HCT116 (cell line): Measurements from ENCODE around the gene KIAA1755. TPM values are rescaled to one million over a fixed set of nuclear protein-coding genes. Genes with fewer than 3 reads are reported as not detected.

Source experiments
- ATAC-seq: fragments of 200-7000 bp; cut with Tn5 transposase; 2 replicates; pipeline ENCODE4 v1.9.1; 2020; ENCODE audit warnings: mild to moderate bottlenecking, moderate library complexity
- BruUV-seq: library from RNA; stranded (reverse); fragments of 400-500 nt; replicated peaks from 2 replicates; lab custom pipeline; 2021; lab: Mats Ljungman, UMichigan
- CTCF ChIA-PET: fragments of 300-600 bp; sonication (Branson Sonifier 250); formaldehyde crosslinking; loops from one replicate; lab custom pipeline; 2021; ENCODE audit warnings: antibody characterized with exemption; lab: Charles Lee
- POLR2A ChIA-PET: fragments of 300-600, 350-600 bp; sonication (Branson Sonifier 250); formaldehyde crosslinking; loops from one replicate; lab custom pipeline; 2021; ENCODE audit warnings: antibody characterized with exemption; lab: Charles Lee
- RAD21 ChIA-PET, 2 experiments: fragments of 300-600 bp; sonication (Branson Sonifier 250); formaldehyde crosslinking; loops; one replicate each; lab custom pipeline; 2023; ENCODE audit warnings: low total read pairs in 2 of 2; ENCODE audit not compliant: uncharacterized antibody in 2 of 2, unreplicated experiment in 2 of 2, low non-redundant PET in 1 of 2; lab: Charles Lee
- DNase-seq: peaks from one replicate; pipeline ENCODE4 v3.0.0-alpha.2; 2010; ENCODE audit warnings: low read depth, low spot score
- H2AFZ ChIP-seq: fragments of 200-600 bp; shearing (Covaris generic), sonication (generic); 2 replicates; pipeline ENCODE4 v1.6.1; 2017; ENCODE audit warnings: low read depth, mixed run types, mixed read lengths, antibody characterized with exemption, low read length; ENCODE audit not compliant: poor library complexity, severe bottlenecking
- H3K27ac ChIP-seq: 2 replicates; pipeline ENCODE4 v1.5.1; 2012; ENCODE audit warnings: low read depth, low read length
- H3K27me3 ChIP-seq: fragments of 200-600 bp; sonication (generic); 2 replicates; pipeline ENCODE4 v1.6.1; 2016; ENCODE audit warnings: mixed run types, low read length, mixed read lengths; ENCODE audit not compliant: insufficient read depth
- H3K36me3 ChIP-seq, 2 experiments: fragments of 200-500 bp in 1 of 2; fragments of 200-600 bp in 1 of 2; sonication (Bioruptor generic) in 1 of 2; sonication (generic) in 1 of 2; 2 replicates each; pipeline versions ENCODE4 v1.5.1 to v1.6.1; 2014 to 2016; ENCODE audit warnings: low read length in 2 of 2, inconsistent platforms in 1 of 2, mixed read lengths in 1 of 2, mixed run types in 1 of 2; ENCODE audit not compliant: insufficient read depth in 2 of 2, control insufficient read depth in 1 of 2
- H3K4me1 ChIP-seq, 2 experiments: fragments of 200-600 bp in 1 of 2; sonication (generic) in 1 of 2; 2 replicates each; pipeline versions ENCODE4 v1.5.1 to v1.6.1; 2012 to 2017; ENCODE audit warnings: low read length in 2 of 2, inconsistent platforms in 1 of 2, mild to moderate bottlenecking in 1 of 2, mixed read lengths in 1 of 2, mixed run types in 1 of 2, moderate library complexity in 1 of 2; ENCODE audit not compliant: insufficient read depth in 2 of 2, control insufficient read depth in 1 of 2
- H3K4me2 ChIP-seq: fragments of 200-600 bp; sonication (generic); 2 replicates; pipeline ENCODE4 v1.6.1; 2017; ENCODE audit warnings: mixed run types, low read length, mixed read lengths
- H3K4me3 ChIP-seq, 2 experiments: fragments of 200-600 bp in 1 of 2; sonication (generic) in 1 of 2; replicated peaks in 1 of 2; 2 replicates each; pipeline ENCODE4 v1.5.1; 2011 to 2016; ENCODE audit warnings: low read length in 2 of 2, control low read depth in 1 of 2, low read depth in 1 of 2, mild to moderate bottlenecking in 1 of 2, mixed read lengths in 1 of 2, mixed run types in 1 of 2
- H3K79me2 ChIP-seq: fragments of 200-600 bp; sonication (generic); 2 replicates; pipeline ENCODE4 v1.6.1; 2017; ENCODE audit warnings: mild to moderate bottlenecking, mixed run types, low read length, moderate library complexity, mixed read lengths; ENCODE audit not compliant: insufficient read depth
- H3K9ac ChIP-seq: fragments of 200-600 bp; sonication (generic); 2 replicates; pipeline ENCODE4 v1.6.1; 2016; ENCODE audit warnings: low read length, mixed read lengths
- H3K9me2 ChIP-seq: fragments of 200-600 bp; sonication (generic), shearing (Covaris generic); 2 replicates; pipeline ENCODE4 v1.6.1; 2017; ENCODE audit warnings: mixed run types, mild to moderate bottlenecking, moderate library complexity; ENCODE audit not compliant: insufficient read depth
- H3K9me3 ChIP-seq, 2 experiments: fragments of 200-500 bp in 1 of 2; fragments of 200-600 bp in 1 of 2; sonication (Bioruptor generic) in 1 of 2; sonication (generic) in 1 of 2; 2 replicates each; pipeline ENCODE4 v1.6.1; 2014 to 2017; ENCODE audit warnings: low read length in 2 of 2, mixed read lengths in 2 of 2, inconsistent platforms in 1 of 2, low read depth in 1 of 2, mild to moderate bottlenecking in 1 of 2, mixed run types in 1 of 2, moderate library complexity in 1 of 2; ENCODE audit not compliant: control insufficient read depth in 1 of 2, insufficient read depth in 1 of 2
- H4K20me1 ChIP-seq: fragments of 200-600 bp; sonication (generic), shearing (Covaris generic); 2 replicates; pipeline ENCODE4 v1.6.1; 2017; ENCODE audit warnings: mixed run types, mild to moderate bottlenecking, moderate library complexity; ENCODE audit not compliant: insufficient read depth
- ATF3 ChIP-seq: IDR thresholded peaks from 2 replicates; pipeline ENCODE4 v1.6.1; 2012
- CBX3 ChIP-seq: IDR thresholded peaks from 2 replicates; pipeline ENCODE4 v1.6.1; 2012; ENCODE audit warnings: low read depth
- EGR1 ChIP-seq: IDR thresholded peaks from 2 replicates; pipeline ENCODE4 v1.6.1; 2012; ENCODE audit warnings: low read depth
- ELF1 ChIP-seq: IDR thresholded peaks from 2 replicates; pipeline ENCODE4 v1.6.1; 2012; ENCODE audit warnings: low read depth, borderline replicate concordance
- EZH2phosphoT487 ChIP-seq: fragments of 200-600 bp; IDR thresholded peaks from 2 replicates; pipeline ENCODE4 v1.6.1; 2018; ENCODE audit warnings: antibody characterized with exemption, borderline replicate concordance
- MAX ChIP-seq: IDR thresholded peaks from 2 replicates; pipeline ENCODE4 v1.6.1; 2012
- POLR2AphosphoS5 ChIP-seq: IDR thresholded peaks from 2 replicates; pipeline ENCODE4 v1.6.1; 2011; ENCODE audit warnings: mild to moderate bottlenecking, low read depth, low read length, moderate library complexity
- TCF7L2 ChIP-seq: IDR thresholded peaks from 2 replicates; pipeline ENCODE4 v1.7.0; 2011; ENCODE audit warnings: borderline replicate concordance, inconsistent platforms; ENCODE audit not compliant: insufficient read depth, insufficient read length; ENCODE audit errors: extremely low read depth
- YY1 ChIP-seq: IDR thresholded peaks from 2 replicates; pipeline ENCODE4 v1.6.1; 2011; ENCODE audit warnings: low read length, low read depth, moderate library complexity, mild to moderate bottlenecking; ENCODE audit not compliant: insufficient replicate concordance; ENCODE audit errors: extremely low read depth
- ZBTB33 ChIP-seq: IDR thresholded peaks from 2 replicates; pipeline ENCODE4 v1.6.1; 2011; ENCODE audit warnings: mild to moderate bottlenecking, low read length, moderate library complexity; ENCODE audit not compliant: insufficient replicate concordance; ENCODE audit errors: extremely low read depth
- ZFX ChIP-seq: fragments of 450-650 bp; IDR thresholded peaks from 2 replicates; pipeline ENCODE4 v1.6.1; 2017
- intact Hi-C: fragments of 100-400 bp; cut with micrococcal nuclease; formaldehyde crosslinking; loops from 2 replicates; pipeline ENCODE4 v1.10.0; 2022
- total RNA-seq: library from RNA; stranded (reverse); gene quantifications from one replicate; pipeline ENCODE4 v1.2.1, GENCODE V29; 2021; ENCODE audit not compliant: unreplicated experiment
- TF ChIP-seq, protein P1 (sequence below), 3 experiments: fragments of 200-600 bp in 1 of 3; sonication (generic) in 1 of 3; IDR thresholded peaks in 2 of 3; conservative IDR thresholded peaks in 1 of 3; 2 replicates each; pipeline ENCODE4 v1.5.1; 2012 to 2017; ENCODE audit warnings: low read depth in 2 of 3, low read length in 2 of 3, antibody characterized with exemption in 1 of 3, borderline replicate concordance in 1 of 3, control low read depth in 1 of 3, mild to moderate bottlenecking in 1 of 3, mixed read lengths in 1 of 3, mixed run types in 1 of 3, moderate library complexity in 1 of 3; ENCODE audit not compliant: insufficient read depth in 1 of 3

Gene KIAA1755
- total RNA-seq, 1 experiment from 2014 or later: not detected

DNA sequence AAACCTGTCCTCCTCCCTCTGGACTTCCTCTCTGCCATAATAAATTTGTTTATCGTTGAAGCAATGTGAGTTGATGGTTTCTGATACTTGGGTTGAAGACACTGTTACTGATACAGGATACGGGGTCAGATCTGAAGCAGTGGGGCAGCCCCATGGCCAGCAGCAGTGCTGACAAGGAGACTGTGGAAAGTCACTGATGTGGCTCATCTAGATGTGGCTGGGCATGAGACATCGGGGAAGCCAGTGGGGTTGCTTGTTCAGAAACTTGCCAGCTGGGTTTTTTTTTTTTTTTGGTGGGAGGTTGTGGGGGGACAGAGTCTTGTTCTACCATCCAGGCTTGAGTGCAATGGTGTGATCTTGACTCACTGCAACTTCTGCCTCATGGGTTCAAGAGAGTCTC is 40.8 kb upstream of the KIAA1755 start (continued):
- TF ChIP-seq ATF3: no peak
- no peak for TF ChIP-seq YY1
- no peak for TF ChIP-seq POLR2AphosphoS5
- no peak for TF ChIP-seq CBX3
- TF ChIP-seq TCF7L2: no peak
- TF ChIP-seq, all 23 proteins: peak for 0

GRCh38 chr20:38300438-38300837 is 39.9 kb upstream of the KIAA1755 start:
- intact Hi-C loops: no loop called here

More at GRCh38 chr20:38300438-38300837, 39.9 kb upstream of the KIAA1755 start:
- Histone ChIP-seq H3K4me1 (peaks cover 6 to 10% of the 10 kb centered on the region in 2 experiments; a peak in 2 of 4 replicates), H3K4me3 (no peak overlapping the region), H3K36me3 (no peaks in the 10 kb centered on the region), H3K27ac (no peak overlapping the region), H2AFZ (no peak overlapping the region), H3K9me2 (no peaks in the 10 kb centered on the region), H3K9ac (no peak overlapping the region), H3K9me3 (no peaks in the 10 kb centered on the region), H4K20me1 (no peaks in the 10 kb centered on the region), H3K79me2 (no peaks in the 10 kb centered on the region), H3K27me3 (no peaks in the 10 kb centered on the region), H3K4me2 (no peak overlapping the region)
- TF ChIP-seq TCF7L2 (no peak), EZH2phosphoT487 (no peak), ELF1 (no peak), POLR2AphosphoS5 (no peak), YY1 (no peak), ZBTB33 (no peak), MAX (no peak), ZFX (no peak), EGR1 (no peak)
- TF ChIP-seq, protein P1, sequence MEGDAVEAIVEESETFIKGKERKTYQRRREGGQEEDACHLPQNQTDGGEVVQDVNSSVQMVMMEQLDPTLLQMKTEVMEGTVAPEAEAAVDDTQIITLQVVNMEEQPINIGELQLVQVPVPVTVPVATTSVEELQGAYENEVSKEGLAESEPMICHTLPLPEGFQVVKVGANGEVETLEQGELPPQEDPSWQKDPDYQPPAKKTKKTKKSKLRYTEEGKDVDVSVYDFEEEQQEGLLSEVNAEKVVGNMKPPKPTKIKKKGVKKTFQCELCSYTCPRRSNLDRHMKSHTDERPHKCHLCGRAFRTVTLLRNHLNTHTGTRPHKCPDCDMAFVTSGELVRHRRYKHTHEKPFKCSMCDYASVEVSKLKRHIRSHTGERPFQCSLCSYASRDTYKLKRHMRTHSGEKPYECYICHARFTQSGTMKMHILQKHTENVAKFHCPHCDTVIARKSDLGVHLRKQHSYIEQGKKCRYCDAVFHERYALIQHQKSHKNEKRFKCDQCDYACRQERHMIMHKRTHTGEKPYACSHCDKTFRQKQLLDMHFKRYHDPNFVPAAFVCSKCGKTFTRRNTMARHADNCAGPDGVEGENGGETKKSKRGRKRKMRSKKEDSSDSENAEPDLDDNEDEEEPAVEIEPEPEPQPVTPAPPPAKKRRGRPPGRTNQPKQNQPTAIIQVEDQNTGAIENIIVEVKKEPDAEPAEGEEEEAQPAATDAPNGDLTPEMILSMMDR (IDR thresholded peaks at IDR 0.05 in 2 of 3, conservative IDR thresholded peaks at IDR 0.05 in 1 of 3; ENCODE audit: borderline replicate concordance in 1 of 3, insufficient read depth in 1 of 3, low read depth in 2 of 3, low read length in 2 of 3): no peak
- ChIA-PET RAD21 (no interaction called here), CTCF (no interaction called here), POLR2A (no interaction called here)
- no TSS peak for BruUV-seq
- DNase-seq (no peak), ATAC-seq (no peak)
